Measurements from ENCODE around the gene NAT14.

DNA sequence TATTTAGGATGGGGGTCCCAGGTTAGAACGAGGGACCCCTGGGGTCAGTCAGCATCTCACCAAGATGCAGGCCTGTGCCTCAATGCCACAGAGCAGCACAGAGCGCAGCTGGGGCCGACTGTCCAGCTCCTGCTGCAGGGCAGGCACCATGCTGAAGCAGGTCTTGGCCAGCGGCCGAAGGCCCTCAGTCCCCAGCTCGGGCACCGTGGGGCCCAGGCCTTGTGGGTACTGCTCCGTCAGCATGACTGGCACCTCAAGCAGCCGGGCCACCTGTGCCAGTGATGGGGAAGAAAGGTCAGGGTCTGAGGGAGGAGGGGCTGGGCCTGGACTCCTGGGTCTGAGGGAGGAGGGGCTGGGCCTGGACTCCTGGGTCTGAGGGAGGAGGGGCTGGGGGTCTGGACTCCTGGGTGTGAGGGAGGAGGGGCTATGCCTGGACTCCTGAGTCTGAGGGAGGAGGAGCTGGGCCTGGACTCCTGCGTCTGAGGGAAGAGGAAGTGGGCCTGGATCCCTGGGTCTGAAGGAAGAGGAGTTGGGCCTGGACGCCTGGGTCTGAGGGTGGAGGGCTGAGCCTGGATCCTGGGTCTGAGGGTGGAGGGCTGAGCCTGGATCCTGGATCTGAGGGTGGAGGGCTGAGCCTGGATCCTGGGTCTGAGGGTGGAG is 29.3 kb upstream of the NAT14 start:
- TF ChIP-seq SP1 (IDR thresholded peaks at IDR 0.05) (no peak), FOXK2 (IDR thresholded peaks at IDR 0.05) (no peak), NFRKB (IDR thresholded peaks at IDR 0.05) (no peak), FOXA1 (IDR thresholded peaks at IDR 0.05) (no peak)

Data from HEK293T (cell line).